Common myeloid progenitor, CD34-positive (primary cell): ENCODE data around the gene SPSB4.

ENCODE experiments used
- CTCF ChIA-PET: fragments of 350-600 bp; sonication (Branson Sonifier 250); formaldehyde crosslinking; loops from one replicate; lab custom pipeline; 2021; ENCODE audit warnings: antibody characterized with exemption; lab: Charles Lee
- POLR2A ChIA-PET: fragments of 350-600 bp; sonication (Branson Sonifier 250); formaldehyde crosslinking; loops from one replicate; lab custom pipeline; 2021; ENCODE audit warnings: antibody characterized with exemption; lab: Charles Lee
- DNase-seq, 3 donors: peaks; one replicate each; pipeline versions ENCODE4 v3.0.0 to v3.0.0-alpha.2; 2013
- H3K27ac ChIP-seq, 2 experiments: 1 replicate in 1 of 2; 2 replicates in 1 of 2; pipeline ENCODE4 v1.7.0; 2013; ENCODE audit warnings: inconsistent platforms in 2 of 2, low read length in 2 of 2, mild to moderate bottlenecking in 2 of 2, low read depth in 1 of 2, moderate library complexity in 1 of 2; ENCODE audit not compliant: severe bottlenecking in 2 of 2, insufficient read depth in 1 of 2, poor library complexity in 1 of 2
- H3K27me3 ChIP-seq, 5 experiments: replicated peaks in 2 of 5; 1 replicate in 3 of 5; 2 replicates in 2 of 5; pipeline versions ENCODE4 v1.6.1 to v1.7.0; 2013; ENCODE audit warnings: low read length in 4 of 5, mild to moderate bottlenecking in 2 of 5, moderate library complexity in 2 of 5, inconsistent platforms in 1 of 5; ENCODE audit not compliant: insufficient read depth in 5 of 5, control insufficient read depth in 4 of 5
- H3K36me3 ChIP-seq, 4 experiments: 1 replicate in 2 of 4; 2 replicates in 2 of 4; pipeline versions ENCODE4 v1.6.1 to v1.7.0; 2013; ENCODE audit warnings: low read length in 3 of 4, control low read depth in 1 of 4, mild to moderate bottlenecking in 1 of 4; ENCODE audit not compliant: control insufficient read depth in 4 of 4, insufficient read depth in 4 of 4
- H3K4me1 ChIP-seq, 4 experiments: 1 replicate in 3 of 4; 2 replicates in 1 of 4; pipeline versions ENCODE4 v1.6.1 to v1.7.1; 2013; ENCODE audit warnings: low read length in 3 of 4, mild to moderate bottlenecking in 3 of 4, control low read depth in 1 of 4, inconsistent platforms in 1 of 4, moderate library complexity in 1 of 4; ENCODE audit not compliant: control insufficient read depth in 4 of 4, insufficient read depth in 4 of 4; ENCODE audit errors: control extremely low read depth in 1 of 4
- H3K4me3 ChIP-seq, 7 experiments: 1 replicate in 4 of 7; 2 replicates in 3 of 7; pipeline versions ENCODE4 v1.5.1 to v1.7.0; 2013; ENCODE audit warnings: mild to moderate bottlenecking in 7 of 7, low read length in 6 of 7, moderate library complexity in 6 of 7, inconsistent platforms in 2 of 7, low read depth in 2 of 7, control low read depth in 1 of 7; ENCODE audit not compliant: insufficient read depth in 4 of 7, control insufficient read depth in 1 of 7; ENCODE audit errors: extremely low read depth in 1 of 7
- H3K9me3 ChIP-seq, 5 experiments: 1 replicate in 4 of 5; 2 replicates in 1 of 5; pipeline versions ENCODE4 v1.6.1 to v1.7.1; 2013; ENCODE audit warnings: low read length in 4 of 5, mild to moderate bottlenecking in 2 of 5, inconsistent platforms in 1 of 5, low read depth in 1 of 5, moderate library complexity in 1 of 5; ENCODE audit not compliant: control insufficient read depth in 4 of 5, insufficient read depth in 2 of 5; ENCODE audit errors: control extremely low read depth in 1 of 5
- WGBS: methylation state at CpG from one replicate; pipeline ENCODE4 v1.1.5; 2013; ENCODE audit not compliant: insufficient coverage; 5-methylcytosine and 5-hydroxymethylcytosine counted together

Gene SPSB4

GRCh38 chr3:141100531-141101320, 49.6 kb downstream of the SPSB4 start:
- no peak for DNase-seq
- Histone ChIP-seq H3K9me3 (peaks cover 0 to 3% (median 0%) of the 10 kb centered on the region in 5 experiments), H3K27ac (no peak overlapping the region), H3K4me3 (no peak overlapping the region), H3K36me3 (no peaks in the 10 kb centered on the region), H3K27me3 (no peaks in the 10 kb centered on the region), H3K4me1 (no peaks in the 10 kb centered on the region)
- ChIA-PET CTCF (interaction anchor here (0.7 to 2.1 kb wide), 4 partner anchors 16 to 101 kb away, joined by 3 to 10 read pairs (median 3); no protein-coding TSS in a partner anchor), POLR2A (no interaction called here)
- 91% methylated on average over 6 of the region's 8 CpGs for WGBS

- Histone ChIP-seq H3K4me3 (no peak overlapping the region), H3K27me3 (no peaks in the 10 kb centered on the region), H3K27ac (no peak overlapping the region), H3K9me3 (peaks cover 0 to 3% (median 0%) of the 10 kb centered on the region in 5 experiments), H3K36me3 (no peaks in the 10 kb centered on the region), H3K4me1 (no peaks in the 10 kb centered on the region)
- POLR2A ChIA-PET, result no interaction called here
- 100% methylated on average over 1 of the region's 1 CpG for WGBS
- CTCF ChIA-PET, result interaction anchor here (1.1 to 2.8 kb wide), 6 partner anchors 12 to 103 kb away, joined by 3 to 13 read pairs (median 8); no protein-coding TSS in a partner anchor
- DNase-seq, result no peak
Observed at GRCh38 chr3:141102372-141102771, 51.2 kb downstream of the SPSB4 start.

GRCh38 chr3:141103067-141103466, 51.9 kb downstream of the SPSB4 start:
- ChIA-PET CTCF (interaction anchor here (1.1 to 2.8 kb wide), 7 partner anchors 11 to 104 kb away, joined by 3 to 13 read pairs (median 4); no protein-coding TSS in a partner anchor), POLR2A (no interaction called here)
- Histone ChIP-seq H3K27ac (no peak overlapping the region), H3K4me1 (no peaks in the 10 kb centered on the region), H3K27me3 (no peaks in the 10 kb centered on the region), H3K9me3 (peaks cover 0 to 3% (median 0%) of the 10 kb centered on the region in 5 experiments), H3K4me3 (no peak overlapping the region), H3K36me3 (no peaks in the 10 kb centered on the region)
- WGBS, result 100% methylated on average over 2 of the region's 2 CpGs
- DNase-seq, result no peak

DNA sequence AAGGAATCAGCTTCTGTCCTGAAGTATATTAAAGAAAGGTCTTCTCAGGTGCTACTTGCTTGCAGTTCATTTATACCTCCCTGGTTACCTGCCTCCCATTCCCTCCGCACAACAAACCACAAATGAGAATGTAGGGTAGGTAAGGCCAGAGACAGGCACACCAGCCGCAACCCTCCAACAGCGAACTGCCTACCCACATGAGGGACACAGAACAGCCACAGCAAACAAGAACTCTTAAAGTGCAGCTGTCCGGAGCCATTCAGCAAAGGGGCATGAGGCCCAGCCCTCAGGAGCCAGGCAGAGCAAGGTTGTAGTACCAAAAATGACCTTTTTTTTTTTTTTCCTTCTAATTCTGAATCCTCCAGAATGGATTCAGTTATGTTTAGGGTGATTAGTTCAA, 52.4 kb downstream of the SPSB4 start:
- H3K27ac ChIP-seq, result no peak overlapping the region
- H3K9me3 ChIP-seq, result peaks cover 0 to 3% (median 0%) of the 10 kb centered on the region in 5 experiments
- H3K27me3 ChIP-seq, result no peaks in the 10 kb centered on the region
- H3K4me1 ChIP-seq, result no peaks in the 10 kb centered on the region
- H3K36me3 ChIP-seq, result no peaks in the 10 kb centered on the region
- POLR2A ChIA-PET, result no interaction called here
- DNase-seq, result no peak
- CTCF ChIA-PET, result interaction anchor here (0.9 to 2.8 kb wide), 8 partner anchors 11 to 104 kb away, joined by 3 to 13 read pairs (median 4); no protein-coding TSS in a partner anchor
- no peak overlapping the region for H3K4me3 ChIP-seq
- WGBS, result no CpG with 5 or more reads among the region's 4 CpGs

- Histone ChIP-seq H3K36me3 (no peaks in the 10 kb centered on the region), H3K27ac (no peak overlapping the region), H3K9me3 (no peaks in the 10 kb centered on the region), H3K27me3 (no peaks in the 10 kb centered on the region), H3K4me3 (no peak overlapping the region), H3K4me1 (no peaks in the 10 kb centered on the region)
- 98% methylated on average over 11 of the region's 12 CpGs for WGBS
- DNase-seq, result no peak
- POLR2A ChIA-PET, result no interaction called here
- CTCF ChIA-PET, result interaction anchor here (0.9 to 2.8 kb wide), 8 partner anchors 9 to 105 kb away, joined by 3 to 13 read pairs (median 7); no protein-coding TSS in a partner anchor
Observed at GRCh38 chr3:141104151-141104821, 53.1 kb downstream of the SPSB4 start.

DNA sequence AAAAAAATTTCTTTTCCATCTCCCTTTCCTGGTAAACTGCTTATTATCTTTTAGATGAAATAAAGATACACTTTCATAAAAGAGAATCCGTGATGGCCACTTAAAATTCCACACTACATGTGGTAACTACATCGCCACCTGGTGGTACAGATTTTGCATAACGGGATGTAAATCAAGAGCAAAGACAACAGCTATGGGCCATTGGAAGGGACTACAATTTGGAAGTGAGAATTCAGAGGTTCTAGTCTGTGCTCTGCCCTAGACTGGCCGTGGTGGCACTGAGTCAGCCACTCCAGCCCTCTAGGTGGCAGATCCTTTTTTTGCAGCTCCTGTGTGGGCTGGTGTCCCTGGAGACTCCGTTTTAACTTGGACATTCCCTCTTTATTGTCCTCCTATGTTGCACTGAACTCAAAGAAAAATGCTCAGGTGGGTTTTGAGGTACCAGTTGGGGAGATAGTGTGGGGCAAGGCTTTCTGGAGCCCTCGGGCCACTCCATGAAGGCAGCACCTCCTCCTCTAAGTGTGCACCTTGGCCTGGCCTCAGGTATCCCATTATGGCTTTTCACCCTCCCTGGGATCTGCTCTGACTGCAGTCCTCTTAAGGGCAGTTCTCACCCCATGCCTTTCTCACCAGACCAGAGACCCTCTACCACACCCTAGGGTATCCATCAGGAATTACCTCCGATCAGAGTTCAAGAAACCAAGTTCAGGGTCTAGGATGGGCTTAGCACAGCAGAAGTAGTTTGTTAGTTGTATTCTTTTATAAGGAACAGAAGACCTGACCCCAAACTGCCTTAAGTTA, 54.9 kb downstream of the SPSB4 start:
- CTCF ChIA-PET, result interaction anchor here (0.8 to 1.7 kb wide), 14 partner anchors 10 to 194 kb away, joined by 3 to 9 read pairs (median 4); partner anchors contain the start of gene SPSB4
- POLR2A ChIA-PET, result no interaction called here
- WGBS, result 27% methylated on average over 6 of the region's 7 CpGs

More for the DNA sequence above, 54.9 kb downstream of the SPSB4 start:
- Histone ChIP-seq H3K27ac (no peak overlapping the region), H3K4me1 (no peaks in the 10 kb centered on the region), H3K4me3 (no peak overlapping the region), H3K36me3 (no peaks in the 10 kb centered on the region), H3K9me3 (peaks cover 0 to 3% (median 0%) of the 10 kb centered on the region in 5 experiments), H3K27me3 (peaks cover 0 to 2% (median 0%) of the 10 kb centered on the region in 5 experiments)
- DNase-seq, result peak; percentile 86 to 93 (median 89)
